GM18873 (cell line): Measurements from ENCODE around the gene MYH1.
"Not testable (repeated sequence)": the region's sequence is repeated elsewhere in the genome, so short reads cannot be mapped to it uniquely, and the experiment has no call there.

Experiments used
- ATAC-seq: cut with Tn5 transposase; IDR thresholded peaks from one replicate; pipeline ENCODE4 v1.9.1; 2021; ENCODE audit warnings: mild to moderate bottlenecking, moderate library complexity, moderate number of reproducible peaks; ENCODE audit not compliant: unreplicated experiment, low FRiP score

MYH1 gene

GRCh38 chr17:10518271-10519037 is at the start of gene MYH1:
Gene MYH1, minus strand, starts transcription at chr17:10518542. Its CDS starts 1,900 bp downstream, at chr17:10516642.
- ATAC-seq: no peak

- no peak for ATAC-seq
These were observed 45.8 kb upstream of the MYH1 start for GRCh38 chr17:10563991-10564660.

GRCh38 chr17:10558049-10558448 is 39.7 kb upstream of the MYH1 start:
- ATAC-seq: no peak

GRCh38 chr17:10557422-10557821 is 39.1 kb upstream of the MYH1 start:
- no peak for ATAC-seq

- ATAC-seq: no peak
These were observed 38.1 kb upstream of the MYH1 start for GRCh38 chr17:10556301-10557005.

- no peak for ATAC-seq
These were observed 31.7 kb upstream of the MYH1 start for GRCh38 chr17:10550014-10550413.

GRCh38 chr17:10549096-10549842 is 30.9 kb upstream of the MYH1 start, which contains the start of gene MYH2:
Gene MYH2, minus strand, starts transcription at chr17:10549658. Its CDS starts 1,738 bp downstream, at chr17:10547920.
- ATAC-seq: no peak

- ATAC-seq: no peak
These were observed 29.0 kb upstream of the MYH1 start for GRCh38 chr17:10547351-10547750.

- not testable (repeated sequence) for ATAC-seq
These were observed 25.1 kb upstream of the MYH1 start for GRCh38 chr17:10543486-10543885.

GRCh38 chr17:10541179-10541578 is 22.8 kb upstream of the MYH1 start:
- not testable (repeated sequence) for ATAC-seq

GRCh38 chr17:10532026-10532425 is 13.7 kb upstream of the MYH1 start:
- no peak for ATAC-seq

- no peak for ATAC-seq
These were observed 9.1 kb upstream of the MYH1 start for GRCh38 chr17:10527419-10527818.

- no peak for ATAC-seq
These were observed 8.2 kb upstream of the MYH1 start for GRCh38 chr17:10526517-10526916.

- ATAC-seq: no peak
These were observed 4.7 kb upstream of the MYH1 start for GRCh38 chr17:10523064-10523463.

- no peak for ATAC-seq
These were observed 3.6 kb upstream of the MYH1 start for GRCh38 chr17:10521949-10522348.

GRCh38 chr17:10516638-10517037 is 1.7 kb downstream of the MYH1 start:
- ATAC-seq: no peak

- no peak for ATAC-seq
These were observed 2.3 kb downstream of the MYH1 start for GRCh38 chr17:10516065-10516464.

GRCh38 chr17:10513299-10514067 is 4.9 kb downstream of the MYH1 start:
- no peak for ATAC-seq

GRCh38 chr17:10512856-10513255 is 5.5 kb downstream of the MYH1 start:
- ATAC-seq: no peak

GRCh38 chr17:10499950-10500349 is 18.4 kb downstream of the MYH1 start:
- no peak for ATAC-seq
